SK-N-SH (cell line): ENCODE measurements around the gene SDF4.

Source experiments
- CTCF ChIP-seq: fragments of 200-600 bp; sonication (generic); IDR thresholded peaks from 2 replicates; pipeline ENCODE4 v1.6.1; 2017; ENCODE audit warnings: antibody characterized with exemption, mild to moderate bottlenecking, moderate library complexity
- EP300 ChIP-seq, 2 experiments: IDR thresholded peaks; 2 replicates each; pipeline versions ENCODE4 v1.4.0 to v1.6.1; 2012; ENCODE audit warnings: borderline replicate concordance in 1 of 2, low read depth in 1 of 2, low read length in 1 of 2
- FOSL2 ChIP-seq: IDR thresholded peaks from 2 replicates; pipeline ENCODE4 v1.4.0; 2012; ENCODE audit warnings: low read depth, mild to moderate bottlenecking, moderate library complexity, borderline replicate concordance
- GABPA ChIP-seq: IDR thresholded peaks from 2 replicates; pipeline ENCODE4 v1.4.0; 2012; ENCODE audit warnings: low read depth, mild to moderate bottlenecking
- POLR2AphosphoS5 ChIP-seq: IDR thresholded peaks from 2 replicates; pipeline ENCODE4 v1.6.1; 2012; ENCODE audit warnings: low read depth, low read length
- RAD21 ChIP-seq: IDR thresholded peaks from 2 replicates; pipeline ENCODE4 v1.6.1; 2012; ENCODE audit warnings: mild to moderate bottlenecking, low read length
- RXRA ChIP-seq: IDR thresholded peaks from 2 replicates; pipeline ENCODE4 v1.4.0; 2012; ENCODE audit warnings: low read depth, mild to moderate bottlenecking, borderline replicate concordance
- YY1 ChIP-seq: IDR thresholded peaks from 2 replicates; pipeline ENCODE4 v1.4.0; 2012; ENCODE audit warnings: low read depth, mild to moderate bottlenecking
- TF ChIP-seq, protein P1 (sequence below): IDR thresholded peaks from 2 replicates; pipeline ENCODE4 v1.4.0; 2012; ENCODE audit warnings: low read depth

- TF ChIP-seq RAD21, result no peak
- TF ChIP-seq CTCF, result no peak
- no peak for TF ChIP-seq RXRA
- TF ChIP-seq POLR2AphosphoS5, result no peak
- no peak for TF ChIP-seq FOSL2
- TF ChIP-seq GABPA, result no peak
- no peak for TF ChIP-seq EP300 (IDR thresholded peaks at IDR 0.05; ENCODE audit: borderline replicate concordance in 1 of 2, low read depth in 1 of 2, low read length in 1 of 2)
- TF ChIP-seq YY1, result no peak
- TF ChIP-seq, protein P1, sequence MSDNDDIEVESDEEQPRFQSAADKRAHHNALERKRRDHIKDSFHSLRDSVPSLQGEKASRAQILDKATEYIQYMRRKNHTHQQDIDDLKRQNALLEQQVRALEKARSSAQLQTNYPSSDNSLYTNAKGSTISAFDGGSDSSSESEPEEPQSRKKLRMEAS, result no peak
These were observed 30.7 kb downstream of the SDF4 start for GRCh38 chr1:1200876-1201810.
